ENCODE results near the gene GPSM3.

Gene GPSM3

DNA sequence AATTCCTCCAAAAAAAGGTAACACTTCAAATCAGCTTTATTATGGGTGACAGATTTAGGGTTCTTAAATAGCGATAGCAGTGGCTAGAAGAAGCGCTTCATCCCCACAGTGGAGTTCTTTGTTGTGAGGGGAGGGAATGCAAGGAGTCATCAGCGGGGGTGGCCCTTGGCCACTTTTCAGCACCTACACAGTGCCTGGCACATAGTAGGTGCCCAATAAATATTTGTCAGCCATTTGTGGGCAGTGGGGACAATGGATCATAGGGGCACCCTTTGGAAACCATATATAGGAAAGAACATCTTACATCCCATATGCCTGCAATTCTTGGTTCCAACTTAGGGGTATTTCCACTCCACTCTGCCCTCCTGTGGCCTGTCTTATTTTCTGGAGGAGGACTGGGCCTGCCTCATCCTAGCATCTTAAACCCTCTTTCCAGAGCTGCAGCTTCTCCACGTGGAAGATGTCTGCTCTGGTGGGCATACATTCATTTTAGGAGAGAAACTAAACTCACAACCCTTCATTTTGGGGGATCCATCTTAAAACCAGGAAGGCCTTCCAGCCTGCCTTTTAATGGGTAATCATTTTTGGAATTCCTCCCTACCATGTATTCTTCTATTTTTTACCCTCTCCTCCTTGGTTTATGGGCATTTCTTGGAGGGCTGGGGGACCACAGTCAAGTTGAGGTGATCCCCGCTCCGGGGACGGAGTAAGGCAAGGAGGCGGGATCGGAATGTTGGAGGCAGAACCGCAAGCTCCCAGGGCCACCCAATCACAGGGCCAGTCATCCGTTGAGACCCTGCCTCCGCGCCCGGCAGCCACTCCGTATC lies 2.6 kb upstream of the GPSM3 start:
- no peak for TF ChIP-seq GATA3 (IDR thresholded peaks at IDR 0.05; ENCODE audit: low read depth, low read length)
- TF ChIP-seq GATA2 (IDR thresholded peaks at IDR 0.05; ENCODE audit: low read depth, low read length) = no peak

DNA sequence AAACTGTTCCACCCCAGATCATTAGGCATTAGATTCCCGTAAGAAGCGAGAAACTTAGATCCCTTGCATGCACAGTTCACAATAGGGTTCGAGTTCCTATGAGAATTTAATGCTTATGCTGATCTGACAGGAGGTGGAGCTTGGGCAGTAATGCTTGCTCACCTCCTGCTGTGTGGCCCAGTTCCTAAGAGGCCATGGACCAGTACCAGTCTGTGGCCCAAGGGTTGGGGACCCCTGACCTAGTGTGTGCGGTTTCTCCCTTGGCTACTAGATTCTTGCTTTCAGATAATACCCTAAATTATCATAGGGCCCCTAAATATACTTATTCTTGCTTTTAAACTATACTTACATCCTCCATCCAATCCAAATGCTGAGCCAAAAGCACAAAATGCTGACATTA lies 1.9 kb upstream of the GPSM3 start:
- TF ChIP-seq GATA3 (IDR thresholded peaks at IDR 0.05; ENCODE audit: low read depth, low read length) = no peak
- TF ChIP-seq GATA2 (IDR thresholded peaks at IDR 0.05; ENCODE audit: low read depth, low read length) = no peak

DNA sequence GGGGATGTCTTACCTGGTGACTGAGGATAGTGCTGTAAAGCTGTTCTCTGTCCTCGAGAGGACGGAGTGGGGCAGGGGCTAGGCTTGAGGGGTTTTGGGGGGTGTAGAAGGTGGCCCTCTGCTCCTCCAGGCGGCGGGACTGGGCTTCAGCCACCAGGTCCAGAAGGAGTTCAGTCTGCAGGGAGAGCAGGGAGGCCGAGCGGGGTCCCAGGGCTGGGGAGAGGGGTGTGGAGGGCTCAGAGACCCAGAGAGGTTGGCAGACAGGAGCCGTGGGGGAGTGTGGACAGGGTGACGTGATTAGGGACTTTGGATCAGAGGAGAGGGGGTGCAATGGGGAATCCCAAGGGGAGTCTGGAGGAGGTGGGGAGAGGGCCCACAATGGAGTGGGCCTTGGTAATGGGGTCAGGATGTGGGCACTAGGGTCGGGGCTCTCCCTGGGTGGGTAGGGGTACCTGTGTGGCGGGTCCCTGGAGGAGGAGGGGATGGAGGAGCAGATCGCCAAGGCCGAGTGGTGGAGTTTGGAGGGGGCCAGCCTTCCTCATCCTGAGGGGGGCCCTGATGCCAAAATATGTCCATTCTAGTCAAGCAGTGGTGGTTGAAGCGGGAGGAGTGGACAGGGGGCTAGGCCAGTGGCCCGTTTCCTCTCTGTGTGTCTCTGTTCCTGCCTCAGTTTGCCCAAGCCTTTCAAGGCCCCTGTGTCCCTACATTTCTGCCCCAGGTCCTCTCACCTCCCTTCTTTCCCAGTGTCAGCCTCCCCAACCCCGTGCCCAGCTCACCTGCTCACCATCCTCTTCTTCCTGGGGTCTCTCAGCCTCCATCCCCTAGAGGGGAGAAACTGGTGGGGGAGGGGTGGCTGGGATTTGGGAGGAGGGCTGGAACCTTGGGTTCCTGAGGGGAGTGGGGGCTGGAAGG lies 491 bp downstream of the GPSM3 start:
- TF ChIP-seq GATA3 (IDR thresholded peaks at IDR 0.05; ENCODE audit: low read depth, low read length) (no peak), GATA2 (IDR thresholded peaks at IDR 0.05; ENCODE audit: low read depth, low read length) (no peak)

DNA sequence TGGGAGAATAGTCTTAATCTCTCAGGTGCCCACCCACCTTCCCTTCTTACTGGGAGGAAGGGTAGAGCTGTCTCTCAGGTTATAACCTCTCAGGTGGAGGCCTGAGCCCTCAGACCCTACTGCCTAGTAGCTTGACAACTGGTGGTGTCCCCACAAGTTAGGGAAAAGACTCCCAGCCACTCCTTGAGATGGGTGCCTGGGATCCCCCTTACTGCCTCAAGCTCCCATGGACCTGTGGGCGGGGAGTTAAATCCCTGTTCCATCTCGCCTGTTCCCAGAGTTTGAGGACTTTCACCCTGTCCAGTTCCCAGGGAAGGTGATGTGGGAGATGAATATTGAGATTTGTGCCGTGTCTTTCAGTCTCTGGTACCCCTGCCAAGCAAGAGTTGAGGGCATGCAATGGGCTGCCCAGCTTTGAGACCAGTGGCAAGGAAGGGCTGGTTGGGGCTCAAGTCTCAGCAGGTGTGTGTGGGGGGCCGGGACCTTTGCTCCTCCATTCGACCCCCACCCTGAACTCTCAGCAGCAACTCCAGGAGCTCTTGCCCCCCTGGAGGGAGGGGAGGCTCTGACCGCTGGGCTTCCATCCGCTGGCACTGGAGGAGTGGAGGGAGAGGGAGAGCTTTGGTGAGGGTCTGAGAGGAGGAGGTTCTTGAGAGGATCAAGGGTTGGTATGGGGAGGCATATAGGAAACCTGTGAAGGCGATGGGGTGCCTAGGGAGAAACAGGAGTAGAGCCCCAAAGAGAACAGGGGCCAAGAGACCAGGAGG lies 1.3 kb downstream of the GPSM3 start:
- TF ChIP-seq GATA2 (IDR thresholded peaks at IDR 0.05; ENCODE audit: low read depth, low read length) (no peak), GATA3 (IDR thresholded peaks at IDR 0.05; ENCODE audit: low read depth, low read length) (no peak)

DNA sequence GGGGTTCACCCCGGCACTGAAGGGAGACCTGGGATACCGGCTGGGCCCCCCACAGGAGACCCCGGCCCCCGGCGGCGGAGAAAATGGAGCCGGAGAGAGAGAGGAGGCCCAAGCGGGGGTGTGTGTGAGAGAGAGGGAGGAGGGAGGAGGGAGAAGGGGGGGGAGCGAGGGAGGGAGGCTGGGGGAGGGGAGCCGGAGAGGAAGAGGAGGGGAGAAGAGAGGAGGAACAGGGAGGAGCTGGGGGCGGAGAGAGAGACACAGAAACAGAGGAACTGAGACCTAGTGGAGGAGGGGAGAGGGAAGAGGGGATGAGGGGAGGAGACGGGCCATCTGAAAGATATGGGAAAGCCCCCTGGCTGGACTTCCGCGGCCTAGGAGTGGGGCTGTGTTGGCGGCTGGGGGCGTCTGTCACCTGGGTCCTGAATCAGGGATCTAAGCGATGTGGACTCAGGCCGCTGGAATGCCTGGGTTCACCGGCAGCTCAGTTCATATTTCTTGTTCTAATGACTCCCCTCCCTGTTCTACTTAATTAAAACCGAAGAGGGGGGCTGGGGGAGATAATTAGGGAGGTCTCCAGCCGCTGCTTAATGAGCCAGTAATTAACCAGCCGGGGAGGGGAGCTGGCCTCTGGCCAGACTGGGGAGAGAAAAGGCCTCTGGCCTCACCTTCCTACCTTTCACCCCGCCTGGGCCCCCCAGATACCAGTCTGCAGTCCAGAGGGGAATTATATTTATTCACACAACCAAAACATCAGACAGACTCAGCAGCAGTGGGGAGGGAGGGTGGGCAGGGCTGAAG lies 2.2 kb downstream of the GPSM3 start, which contains the start of gene PBX2:
Gene PBX2 (minus strand): TSS at position 149 of the 798 bp plus-strand sequence. CDS start 287 bp downstream, outside the sequence.
- TF ChIP-seq GATA2 (IDR thresholded peaks at IDR 0.05; ENCODE audit: low read depth, low read length) = no peak
- no peak for TF ChIP-seq GATA3 (IDR thresholded peaks at IDR 0.05; ENCODE audit: low read depth, low read length)

DNA sequence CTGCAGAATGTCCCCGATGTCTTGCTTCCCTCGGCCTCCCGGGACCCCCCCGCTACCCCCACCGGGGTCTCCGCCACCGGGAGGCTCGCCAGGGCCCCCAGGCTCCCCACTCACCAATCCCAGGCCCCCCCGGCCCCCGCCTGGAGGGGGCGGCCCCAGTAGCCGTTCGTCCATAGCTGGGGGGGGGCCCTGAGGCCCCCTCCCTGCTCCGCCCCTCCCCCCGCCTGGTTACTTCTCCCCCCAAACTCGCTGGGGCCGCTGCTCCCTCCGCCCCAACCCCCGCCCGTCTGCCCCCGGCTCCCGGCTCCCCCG lies 2.7 kb downstream of the GPSM3 start:
- TF ChIP-seq GATA2 (IDR thresholded peaks at IDR 0.05; ENCODE audit: low read depth, low read length) (no peak), GATA3 (IDR thresholded peaks at IDR 0.05; ENCODE audit: low read depth, low read length) (no peak)

DNA sequence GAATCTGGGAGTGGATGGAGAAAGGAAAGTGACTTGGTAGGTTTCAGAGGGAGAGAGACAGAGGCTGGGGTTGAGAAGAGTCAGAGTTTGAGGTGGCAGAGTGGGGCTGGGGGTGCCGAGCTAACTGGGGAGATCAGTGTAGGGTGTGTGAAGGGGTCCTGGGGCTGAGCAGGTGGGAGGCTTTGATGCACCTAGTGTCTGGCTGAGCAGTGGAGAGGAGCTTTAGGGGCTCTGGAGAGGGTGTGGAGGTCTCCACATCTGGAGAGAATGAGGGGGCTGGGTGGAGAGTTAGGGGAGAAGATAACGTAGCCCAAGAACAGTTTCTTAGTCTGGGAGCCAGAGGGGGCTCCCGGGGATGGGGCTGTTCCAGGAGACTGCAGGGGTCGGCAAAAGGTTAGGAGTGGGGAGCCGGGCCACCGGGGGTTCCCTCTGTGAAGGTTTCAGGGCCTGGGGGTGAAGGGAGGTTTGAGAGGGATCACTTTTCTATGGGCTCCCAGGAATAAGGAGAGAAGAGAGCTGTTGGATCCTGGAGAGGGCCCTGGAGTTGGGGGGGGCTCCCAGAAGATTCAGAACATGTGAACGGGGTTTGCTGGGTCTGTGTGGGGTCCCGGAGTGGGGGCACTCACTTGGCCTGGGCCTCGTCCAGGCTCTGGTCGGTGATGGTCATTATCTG lies 3.2 kb downstream of the GPSM3 start:
- TF ChIP-seq GATA3 (IDR thresholded peaks at IDR 0.05; ENCODE audit: low read depth, low read length) (no peak), GATA2 (IDR thresholded peaks at IDR 0.05; ENCODE audit: low read depth, low read length) (no peak)

DNA sequence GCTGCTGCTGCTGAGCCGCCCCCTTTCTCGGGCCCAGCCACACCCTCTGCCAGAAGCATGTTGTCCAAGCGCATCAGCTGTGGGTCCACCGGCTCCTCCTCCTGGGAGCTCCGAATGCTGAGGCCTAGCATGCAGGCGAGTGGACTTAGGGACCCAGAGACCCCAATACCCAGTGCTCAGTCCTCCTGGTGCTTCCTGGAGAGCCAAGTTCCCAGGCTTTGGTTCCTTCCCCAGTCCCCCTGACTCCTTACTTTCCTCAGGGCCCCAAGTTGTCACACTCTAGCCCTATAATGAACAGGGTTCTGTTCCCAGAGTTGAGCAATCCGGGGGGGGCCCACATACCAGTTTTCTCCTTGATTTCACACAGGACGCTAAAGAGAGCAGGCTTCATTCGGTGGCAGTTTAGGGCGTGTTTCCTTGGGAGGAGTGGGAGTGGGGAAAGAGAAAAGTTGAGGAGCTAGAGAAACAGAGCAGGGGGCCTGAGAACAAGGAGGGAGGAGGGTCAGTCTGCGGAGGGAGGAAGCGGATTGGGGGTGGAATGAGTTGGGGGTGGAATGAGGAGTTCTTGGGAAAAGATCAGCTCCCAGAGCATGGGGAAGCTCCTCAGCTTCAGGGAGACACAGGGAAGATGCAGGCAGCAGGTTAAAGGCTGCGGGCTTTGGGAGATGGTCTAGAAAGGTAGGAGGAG lies 3.9 kb downstream of the GPSM3 start:
- TF ChIP-seq GATA3 (IDR thresholded peaks at IDR 0.05; ENCODE audit: low read depth, low read length) = no peak
- TF ChIP-seq GATA2 (IDR thresholded peaks at IDR 0.05; ENCODE audit: low read depth, low read length) = no peak

DNA sequence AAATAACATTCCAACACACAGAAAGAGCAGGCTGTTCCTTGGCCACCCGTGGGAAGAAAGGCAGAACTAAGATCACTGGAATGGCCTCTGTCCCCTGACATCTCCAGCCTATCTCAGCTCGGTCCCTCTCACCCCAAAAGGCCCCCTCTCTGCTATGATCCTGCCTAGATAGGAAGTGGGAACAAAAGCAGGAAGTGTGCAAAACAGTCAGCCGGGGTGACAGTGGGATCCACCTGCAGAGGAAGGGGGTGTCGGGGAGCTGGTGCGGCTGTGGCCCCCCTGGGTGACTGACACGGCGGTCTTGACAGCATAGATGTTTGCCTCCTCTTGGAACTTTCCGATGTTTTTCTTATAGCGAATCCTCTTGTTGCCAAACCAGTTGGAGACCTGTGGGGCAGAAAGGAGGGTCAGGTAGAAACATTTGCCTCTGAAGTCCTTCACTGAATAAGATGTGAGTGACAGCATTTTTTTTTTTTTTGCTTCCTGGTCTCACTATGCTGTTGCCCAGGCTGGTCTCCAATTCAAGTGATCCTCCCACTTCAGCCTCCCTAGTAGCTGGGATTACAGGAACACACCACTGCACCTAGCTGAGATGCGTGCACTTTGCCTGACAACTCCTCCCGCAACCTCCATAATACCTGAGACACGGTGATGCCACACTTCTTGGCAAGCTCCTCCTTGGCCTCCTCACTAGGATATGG lies 5.3 kb downstream of the GPSM3 start:
- no peak for TF ChIP-seq GATA2 (IDR thresholded peaks at IDR 0.05; ENCODE audit: low read depth, low read length)
- no peak for TF ChIP-seq GATA3 (IDR thresholded peaks at IDR 0.05; ENCODE audit: low read depth, low read length)

DNA sequence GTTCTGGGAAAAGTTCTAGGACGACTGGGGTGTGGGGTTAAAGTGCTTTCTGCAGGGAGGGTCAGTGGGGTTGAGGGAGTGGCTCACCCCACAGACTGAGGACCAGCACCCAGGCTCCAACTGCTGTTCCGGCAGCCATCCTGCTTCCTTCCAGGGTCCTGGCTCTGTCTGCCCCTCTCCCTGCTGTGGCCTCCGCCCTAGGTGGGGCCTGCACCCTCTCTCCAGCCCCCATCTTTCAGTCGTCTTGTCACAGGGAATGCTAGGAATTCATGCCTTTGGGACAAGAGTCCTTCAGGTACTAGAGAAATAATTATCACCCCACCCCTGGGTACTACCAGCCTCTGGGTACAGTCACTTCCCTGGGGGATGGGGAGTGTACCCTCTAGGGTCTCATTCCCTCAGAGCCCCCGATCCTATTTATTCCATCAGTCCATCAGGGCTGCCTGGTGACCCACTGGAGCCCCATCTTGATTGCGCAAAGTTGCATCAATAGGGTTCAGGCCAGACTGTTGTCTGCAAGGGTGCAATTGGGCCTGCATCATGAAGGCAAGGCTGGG lies 8.3 kb downstream of the GPSM3 start, which contains the start of gene AGER:
Gene AGER (minus strand): TSS at position 170 of the 557 bp plus-strand sequence. CDS start 31 bp downstream, at position 139.
- TF ChIP-seq GATA2 (IDR thresholded peaks at IDR 0.05; ENCODE audit: low read depth, low read length) = no peak
- no peak for TF ChIP-seq GATA3 (IDR thresholded peaks at IDR 0.05; ENCODE audit: low read depth, low read length)

DNA sequence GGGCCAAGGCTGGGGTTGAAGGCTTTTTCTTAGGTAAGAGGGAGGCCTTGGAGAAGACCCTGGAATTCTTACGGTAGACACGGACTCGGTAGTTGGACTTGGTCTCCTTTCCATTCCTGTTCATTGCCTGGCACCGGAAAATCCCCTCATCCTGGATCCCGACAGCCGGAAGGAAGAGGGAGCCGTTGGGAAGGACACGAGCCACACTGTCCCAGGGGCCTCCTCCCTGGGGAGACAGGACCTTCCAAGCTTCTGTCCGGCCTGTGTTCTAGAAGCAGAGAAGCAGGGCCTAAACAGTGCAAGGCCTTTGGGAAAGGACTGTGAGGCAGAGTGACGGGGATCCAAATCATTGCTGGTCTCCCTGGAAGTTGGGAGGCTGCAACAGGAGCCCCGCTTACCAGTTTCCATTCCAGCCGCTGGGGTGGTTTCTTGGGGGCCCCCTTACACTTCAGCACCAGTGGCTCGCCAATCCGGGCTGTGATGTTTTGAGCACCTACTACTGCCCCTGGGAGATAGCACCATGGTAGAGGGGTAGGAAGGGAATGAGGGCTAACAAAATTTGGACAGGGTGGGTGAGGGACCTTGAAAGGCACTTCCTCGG lies 8.9 kb downstream of the GPSM3 start:
- TF ChIP-seq GATA2 (IDR thresholded peaks at IDR 0.05; ENCODE audit: low read depth, low read length) (no peak), GATA3 (IDR thresholded peaks at IDR 0.05; ENCODE audit: low read depth, low read length) (no peak)
